K562 treated with DMSO at 1 percent for 48 hours (cell line): ENCODE data around the gene CMTM5. TPM values are rescaled to one million over a fixed set of nuclear protein-coding genes. Genes with fewer than 3 reads are reported as not detected.

Experiments
- total RNA-seq: library from RNA; unstranded; fragments of 300-600 nt; gene quantifications from 2 replicates; pipeline ENCODE4 v1.2.3, GENCODE V29; 2022; ENCODE audit warnings: low replicate concordance; ENCODE audit errors: extremely low read depth

CMTM5 gene, protein sequence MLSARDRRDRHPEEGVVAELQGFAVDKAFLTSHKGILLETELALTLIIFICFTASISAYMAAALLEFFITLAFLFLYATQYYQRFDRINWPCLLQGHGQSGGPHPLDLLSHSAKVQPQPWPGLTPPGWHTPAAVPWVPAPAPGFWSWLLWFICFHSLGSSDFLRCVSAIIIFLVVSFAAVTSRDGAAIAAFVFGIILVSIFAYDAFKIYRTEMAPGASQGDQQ
- not detected in 2 replicates for total RNA-seq

GRCh38 chr14:23376482-23377197 lies at the start of gene CMTM5:
TSS of gene CMTM5 (plus strand) at chr14:23377046. CDS start at chr14:23377252, 206 bp downstream.

GRCh38 chr14:23352506-23353432 lies 24.1 kb upstream of the CMTM5 start, which contains the start of gene SLC22A17:
TSS of gene SLC22A17 (minus strand) at chr14:23352887.

GRCh38 chr14:23365036-23365731 lies 11.7 kb upstream of the CMTM5 start, which contains the start of gene EFS:
TSS of gene EFS (minus strand) at chr14:23365172. CDS start at chr14:23365025, 147 bp downstream.

GRCh38 chr14:23372509-23372908 lies 4.3 kb upstream of the CMTM5 start, which contains the start of gene IL25:
TSS of gene IL25 (plus strand) at chr14:23372809.

DNA sequence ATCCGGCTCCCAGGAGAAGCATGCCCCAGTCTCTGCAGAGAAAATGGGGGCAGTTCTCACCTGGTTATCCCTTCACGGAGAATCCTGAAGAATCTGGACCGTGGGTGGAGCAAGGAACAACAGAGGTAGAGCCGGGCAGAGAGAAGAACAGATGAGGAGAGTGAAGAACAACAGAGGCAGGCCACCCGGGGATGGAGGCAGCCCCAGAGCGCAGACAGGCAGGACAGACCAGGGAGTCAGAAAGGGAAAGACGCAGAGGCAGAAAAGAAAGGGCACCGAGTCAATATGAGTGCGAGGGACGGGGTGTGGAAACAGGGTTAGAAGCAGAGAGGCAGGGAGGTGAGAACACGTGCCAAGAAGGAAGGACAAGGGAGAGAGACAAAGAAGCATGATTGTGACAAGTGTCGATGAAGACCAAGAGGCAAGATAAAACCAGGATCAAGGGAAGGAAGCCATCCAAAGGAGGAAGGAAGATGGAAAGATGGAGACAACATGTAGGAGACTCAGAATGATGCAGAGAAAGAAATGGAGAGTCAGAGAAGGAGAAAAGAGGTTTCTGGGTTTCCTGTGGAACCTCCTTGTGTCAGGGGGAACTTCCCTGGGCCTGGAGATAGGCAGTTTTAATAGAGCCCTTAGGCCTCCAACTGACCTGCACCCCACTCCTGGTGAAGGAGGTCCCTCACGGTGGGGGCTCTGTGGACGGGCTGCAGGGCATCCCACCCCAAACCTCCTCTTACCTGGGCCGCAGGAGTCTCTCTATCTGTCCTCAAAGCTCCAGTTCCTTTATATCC lies 30.9 kb downstream of the CMTM5 start, which contains the start of gene MYH6:
Gene MYH6, minus strand, starts transcription at position 758 of the 791 bp plus-strand sequence. CDS start 1,050 bp downstream, outside the sequence.

Other genes starting within 250 kb of the CMTM5 start
- gene SLC7A8, start 193.4 kb upstream of the CMTM5 start, total RNA-seq = not detected in 2 replicates
- not detected in 2 replicates for gene RNF212B, start 139.1 kb upstream of the CMTM5 start, total RNA-seq
- gene HOMEZ, start 90.9 kb upstream of the CMTM5 start, total RNA-seq = not detected in 2 replicates
- gene PPP1R3E, start 74.2 kb upstream of the CMTM5 start, total RNA-seq = not detected in 2 replicates
- not detected in 2 replicates for gene BCL2L2, start 70.2 kb upstream of the CMTM5 start, total RNA-seq
- gene PABPN1, start 55.6 kb upstream of the CMTM5 start, total RNA-seq = not detected in 2 replicates
- not detected in 2 replicates for gene SLC22A17, start 24.2 kb upstream of the CMTM5 start, total RNA-seq
- gene EFS, start 11.9 kb upstream of the CMTM5 start, total RNA-seq = not detected in 2 replicates
- not detected in 2 replicates for gene IL25, start 4.2 kb upstream of the CMTM5 start, total RNA-seq
- gene MYH6, start 31.2 kb downstream of the CMTM5 start, total RNA-seq = not detected in 2 replicates
- gene MYH7, start 58.6 kb downstream of the CMTM5 start, total RNA-seq = not detected in 2 replicates
- not detected in 2 replicates for gene NGDN, start 92.7 kb downstream of the CMTM5 start, total RNA-seq
- not detected in 2 replicates for gene ZFHX2, start 174.7 kb downstream of the CMTM5 start, total RNA-seq
- gene THTPA, start 179.2 kb downstream of the CMTM5 start, total RNA-seq = not detected in 2 replicates
- not detected in 2 replicates for gene AP1G2, start 190.7 kb downstream of the CMTM5 start, total RNA-seq
- gene JPH4, start 201.7 kb downstream of the CMTM5 start, total RNA-seq = not detected in 2 replicates